ENCODE results near the gene MZF1.
"Not testable (repeated sequence)": the region's sequence is repeated elsewhere in the genome, so short reads cannot be mapped to it uniquely, and the experiment has no call there.

Gene MZF1

GRCh38 chr19:58545286-58546018 is 27.7 kb downstream of the MZF1 start:
- peak overlapping the region; percentile 77 for H3K4me3 ChIP-seq (ENCODE audit: low read depth, low read length)
- in situ Hi-C loops (cut with HindIII; ENCODE audit: low sequenced_read_pairs) = no loop called here
- no peak for DNase-seq (ENCODE audit: low read depth)
- TF ChIP-seq, protein P1, sequence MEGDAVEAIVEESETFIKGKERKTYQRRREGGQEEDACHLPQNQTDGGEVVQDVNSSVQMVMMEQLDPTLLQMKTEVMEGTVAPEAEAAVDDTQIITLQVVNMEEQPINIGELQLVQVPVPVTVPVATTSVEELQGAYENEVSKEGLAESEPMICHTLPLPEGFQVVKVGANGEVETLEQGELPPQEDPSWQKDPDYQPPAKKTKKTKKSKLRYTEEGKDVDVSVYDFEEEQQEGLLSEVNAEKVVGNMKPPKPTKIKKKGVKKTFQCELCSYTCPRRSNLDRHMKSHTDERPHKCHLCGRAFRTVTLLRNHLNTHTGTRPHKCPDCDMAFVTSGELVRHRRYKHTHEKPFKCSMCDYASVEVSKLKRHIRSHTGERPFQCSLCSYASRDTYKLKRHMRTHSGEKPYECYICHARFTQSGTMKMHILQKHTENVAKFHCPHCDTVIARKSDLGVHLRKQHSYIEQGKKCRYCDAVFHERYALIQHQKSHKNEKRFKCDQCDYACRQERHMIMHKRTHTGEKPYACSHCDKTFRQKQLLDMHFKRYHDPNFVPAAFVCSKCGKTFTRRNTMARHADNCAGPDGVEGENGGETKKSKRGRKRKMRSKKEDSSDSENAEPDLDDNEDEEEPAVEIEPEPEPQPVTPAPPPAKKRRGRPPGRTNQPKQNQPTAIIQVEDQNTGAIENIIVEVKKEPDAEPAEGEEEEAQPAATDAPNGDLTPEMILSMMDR (IDR thresholded peaks at IDR 0.05; ENCODE audit: low read depth, low read length, missing control alignments) = no peak

GRCh38 chr19:58544591-58545285 is 28.4 kb downstream of the MZF1 start:
- no peak for DNase-seq (ENCODE audit: low read depth)
- TF ChIP-seq, protein P1 (IDR thresholded peaks at IDR 0.05; ENCODE audit: low read depth, low read length, missing control alignments) = no peak
- in situ Hi-C loops (cut with HindIII; ENCODE audit: low sequenced_read_pairs) = no loop called here
- peak overlapping the region; percentile 77 for H3K4me3 ChIP-seq (ENCODE audit: low read depth, low read length)

DNA sequence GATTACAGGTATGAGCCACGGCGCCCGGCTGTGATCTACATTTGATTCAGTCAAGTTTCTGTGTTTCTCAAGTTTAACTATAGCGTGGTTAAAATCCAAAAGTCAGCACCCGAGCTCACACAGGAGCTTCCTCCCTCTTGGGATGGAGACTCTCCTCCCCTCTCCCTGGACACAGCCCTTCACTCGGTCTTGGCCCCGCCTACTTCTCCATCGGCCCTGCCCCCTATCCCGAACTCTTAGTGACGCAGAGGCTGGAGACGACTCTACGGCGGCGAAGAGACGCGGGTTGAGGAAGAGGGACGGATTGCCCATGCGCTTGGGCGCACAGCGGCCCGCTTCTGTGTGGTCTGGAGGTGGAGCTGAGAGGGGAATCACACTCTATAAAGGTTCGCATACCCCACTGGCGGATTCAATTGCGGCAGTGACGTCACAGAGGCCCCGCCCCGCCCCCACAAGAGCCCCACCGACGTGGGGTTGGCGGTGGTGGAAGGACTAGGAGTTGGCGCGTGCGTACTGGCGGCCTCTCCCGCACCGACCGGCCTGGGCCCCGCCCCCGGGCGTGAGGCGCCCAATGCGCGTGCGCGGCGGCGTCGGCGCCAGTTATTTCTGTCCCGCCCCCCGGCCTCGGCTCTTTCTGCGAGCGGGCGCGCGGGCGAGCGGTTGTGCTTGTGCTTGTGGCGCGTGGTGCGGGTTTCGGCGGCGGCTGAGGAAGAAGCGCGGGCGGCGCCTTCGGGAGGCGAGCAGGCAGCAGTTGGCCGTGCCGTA is 29.1 kb downstream of the MZF1 start, which contains the start of gene TRIM28:
Gene TRIM28, plus strand, starts transcription at position 239 of the 765 bp plus-strand sequence. CDS start 694 bp downstream, outside the sequence.
- peak; percentile 99 for DNase-seq (ENCODE audit: low read depth)
- H3K4me3 ChIP-seq (ENCODE audit: low read depth, low read length) = peak within 1 kb of the TSS; percentile 77
- TF ChIP-seq, protein P1 (IDR thresholded peaks at IDR 0.05; ENCODE audit: low read depth, low read length, missing control alignments) = no peak
- in situ Hi-C loops (cut with HindIII; ENCODE audit: low sequenced_read_pairs) = no loop called here

- in situ Hi-C loops (cut with HindIII; ENCODE audit: low sequenced_read_pairs); DNase-seq (ENCODE audit: low read depth); H3K4me3 ChIP-seq (ENCODE audit: low read depth, low read length): not testable (repeated sequence)
These were observed 30.3 kb downstream of the MZF1 start for GRCh38 chr19:58542641-58543372.

GRCh38 chr19:58539169-58539559 is 34.0 kb downstream of the MZF1 start:
- in situ Hi-C loops (cut with HindIII; ENCODE audit: low sequenced_read_pairs); H3K4me3 ChIP-seq (ENCODE audit: low read depth, low read length); DNase-seq (ENCODE audit: low read depth): not testable (repeated sequence)

DNA sequence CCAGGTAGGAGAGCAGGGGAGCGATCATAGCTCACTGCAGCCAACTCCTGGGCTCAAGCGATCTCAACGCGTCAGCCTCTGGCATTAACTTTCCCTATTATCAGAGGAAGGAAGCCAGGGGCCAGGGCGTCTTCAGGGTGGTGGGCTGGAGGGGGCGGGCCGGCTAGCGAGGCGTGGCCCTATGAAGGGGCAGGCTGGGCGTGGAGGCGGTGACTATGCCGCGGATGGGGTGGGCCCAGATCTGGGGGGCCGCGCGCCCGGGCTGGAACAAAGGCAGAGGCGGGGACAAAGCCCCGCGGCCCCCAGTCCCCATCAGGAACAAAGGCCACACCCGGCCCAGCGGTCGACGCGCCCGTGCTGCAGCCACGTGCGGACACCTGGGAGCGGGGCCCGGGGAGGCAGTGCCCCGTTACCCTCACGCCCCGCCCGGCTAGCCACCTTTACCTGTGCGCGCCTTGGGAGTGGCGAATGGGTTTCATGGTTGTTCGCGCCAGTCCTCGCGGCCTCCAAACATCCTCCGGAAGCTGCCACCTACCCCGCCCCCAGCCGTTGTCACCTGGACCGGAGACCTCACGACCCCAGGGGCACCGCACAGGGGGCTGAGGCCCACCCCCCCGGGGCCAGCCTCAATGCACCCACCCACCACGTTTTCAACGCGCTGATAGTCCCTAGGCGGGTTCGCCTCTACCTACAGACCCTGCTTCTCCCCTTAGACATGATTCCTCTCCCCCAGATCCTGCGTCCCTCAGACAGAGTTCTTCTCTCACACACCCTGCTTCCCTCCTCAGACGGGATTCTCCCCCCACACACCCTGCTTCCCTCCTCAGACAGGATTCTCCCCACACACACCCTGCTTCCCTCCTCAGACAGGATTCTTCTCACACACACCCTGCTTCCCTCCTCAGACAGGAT is 34.6 kb downstream of the MZF1 start:
- DNase-seq (ENCODE audit: low read depth) = no peak
- in situ Hi-C loops (cut with HindIII; ENCODE audit: low sequenced_read_pairs) = no loop called here
- peak overlapping the region; percentile 24 for H3K4me3 ChIP-seq (ENCODE audit: low read depth, low read length)

More for the DNA sequence above, 34.6 kb downstream of the MZF1 start:
- TF ChIP-seq, protein P1 (IDR thresholded peaks at IDR 0.05; ENCODE audit: low read depth, low read length, missing control alignments) = no peak
